Mesendoderm (in vitro differentiated cells): ENCODE results near the gene ELMOD3.

ENCODE experiments used
- DNase-seq: peaks from one replicate; pipeline ENCODE4 v3.0.0; 2013
- H2AK5ac ChIP-seq: 2 replicates; pipeline ENCODE4 v1.6.1; 2013; ENCODE audit warnings: low read length, inconsistent platforms
- H2BK120ac ChIP-seq: 2 replicates; pipeline ENCODE4 v1.6.1; 2013; ENCODE audit warnings: low read depth, mild to moderate bottlenecking, low read length, moderate library complexity, mixed read lengths
- H2BK15ac ChIP-seq: replicated peaks from 2 replicates; pipeline ENCODE4 v1.6.1; 2013; ENCODE audit warnings: low read depth, mild to moderate bottlenecking, moderate library complexity
- H2BK5ac ChIP-seq: 2 replicates; pipeline ENCODE4 v1.6.1; 2013; ENCODE audit warnings: low read length, inconsistent platforms
- H3K18ac ChIP-seq: 2 replicates; pipeline ENCODE4 v1.6.1; 2013; ENCODE audit warnings: mild to moderate bottlenecking, low read length, mixed read lengths
- H3K23ac ChIP-seq: one replicate; pipeline ENCODE4 v1.6.1; 2013; ENCODE audit warnings: low read length
- H3K27ac ChIP-seq: 2 replicates; pipeline ENCODE4 v1.5.1; 2013; ENCODE audit warnings: low read depth, mild to moderate bottlenecking, inconsistent platforms, low read length, moderate library complexity
- H3K27me3 ChIP-seq: 2 replicates; pipeline ENCODE4 v1.6.1; 2013; ENCODE audit warnings: low read length, control low read depth, mild to moderate bottlenecking, inconsistent platforms; ENCODE audit not compliant: insufficient read depth, poor library complexity
- H3K36me3 ChIP-seq: 2 replicates; pipeline ENCODE4 v1.6.1; 2013; ENCODE audit warnings: low read length, inconsistent platforms; ENCODE audit not compliant: control insufficient read depth, insufficient read depth
- H3K4ac ChIP-seq: one replicate; pipeline ENCODE4 v1.6.1; 2013; ENCODE audit warnings: low read depth, mild to moderate bottlenecking, low read length, moderate library complexity
- H3K4me1 ChIP-seq: 2 replicates; pipeline ENCODE4 v1.6.1; 2013; ENCODE audit warnings: low read depth, low read length, inconsistent platforms; ENCODE audit not compliant: control insufficient read depth
- H3K4me2 ChIP-seq: 2 replicates; pipeline ENCODE4 v1.6.1; 2013; ENCODE audit warnings: low read length
- H3K4me3 ChIP-seq: 2 replicates; pipeline ENCODE4 v1.5.1; 2013; ENCODE audit warnings: mild to moderate bottlenecking, low read length
- H3K56ac ChIP-seq: one replicate; pipeline ENCODE4 v1.6.1; 2013; ENCODE audit warnings: low read length
- H3K79me1 ChIP-seq: 2 replicates; pipeline ENCODE4 v1.6.1; 2013; ENCODE audit warnings: low read length, inconsistent platforms
- H3K79me2 ChIP-seq: 2 replicates; pipeline ENCODE4 v1.6.1; 2013; ENCODE audit warnings: mild to moderate bottlenecking, low read length; ENCODE audit not compliant: control insufficient read depth, insufficient read depth
- H3K9ac ChIP-seq: 2 replicates; pipeline ENCODE4 v1.6.1; 2013; ENCODE audit warnings: low read length, inconsistent platforms
- H4K5ac ChIP-seq: one replicate; pipeline ENCODE4 v1.6.1; 2013; ENCODE audit warnings: low read length
- H4K8ac ChIP-seq: one replicate; pipeline ENCODE4 v1.6.1; 2013; ENCODE audit warnings: low read depth, mild to moderate bottlenecking, control low read depth, low read length, moderate library complexity
- WGBS: extraction: QIAGEN DNeasy Blood & Tissue Kit; methylation state at CpG from one replicate; pipeline ENCODE4 v1.1.7; 2013; ENCODE audit warnings: low lambda C conversion rate, missing lambda C conversion rate; ENCODE audit not compliant: insufficient coverage; ENCODE audit errors: extremely low coverage; 5-methylcytosine and 5-hydroxymethylcytosine counted together

The ELMOD3 gene

DNA sequence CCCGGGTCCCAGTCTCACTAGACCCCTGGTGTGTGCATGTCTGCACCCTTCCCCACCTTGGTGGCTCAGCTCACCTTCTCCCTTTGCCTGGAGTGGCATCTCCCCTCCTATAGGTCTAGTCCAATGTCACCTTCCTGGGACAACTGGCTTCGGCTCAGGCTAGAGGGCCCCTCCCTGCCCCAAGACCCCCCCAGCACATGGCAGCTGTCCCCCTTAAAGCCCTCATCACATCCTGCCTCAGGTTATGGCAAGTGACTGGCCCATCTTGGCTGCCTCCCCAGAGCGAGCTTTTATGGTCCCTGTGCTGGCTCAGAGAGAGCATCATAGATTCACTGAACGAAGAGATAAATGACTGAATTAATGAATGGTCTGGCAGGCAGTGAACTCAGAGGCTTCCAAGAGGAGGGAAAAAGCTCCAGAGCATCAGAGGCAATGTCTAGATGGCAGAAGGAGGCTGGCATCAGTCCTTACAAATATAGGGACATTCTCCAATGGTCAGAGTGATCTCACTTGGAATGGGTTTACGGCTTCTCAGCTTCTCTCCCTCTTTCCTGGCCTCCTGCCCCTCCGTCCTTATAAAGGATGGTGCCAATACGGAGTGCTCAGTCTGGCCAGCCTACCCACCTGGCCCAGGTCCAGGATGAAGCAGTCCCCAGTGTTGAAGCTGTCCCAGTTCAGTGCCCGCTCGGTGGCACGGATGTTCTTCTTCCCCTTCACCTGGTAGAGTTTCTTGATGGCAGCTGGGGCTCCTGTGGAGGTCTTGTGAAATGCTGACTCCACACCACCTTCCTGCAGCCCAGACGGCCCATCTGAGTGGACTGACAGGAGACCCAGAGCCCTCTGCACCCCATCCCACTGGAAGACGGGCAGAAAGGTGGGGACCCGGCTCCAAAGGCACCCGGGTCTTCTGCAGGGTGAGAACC lies 46.2 kb downstream of the ELMOD3 start:
- Histone ChIP-seq H3K27me3 (no peaks in the 10 kb centered on the region), H3K4me2 (no peak overlapping the region), H2BK15ac (no peak overlapping the region), H3K18ac (no peak overlapping the region), H3K56ac (no peak overlapping the region), H3K9ac (no peak overlapping the region), H3K27ac (no peak overlapping the region), H4K8ac (no peak overlapping the region), H3K4me1 (no peaks in the 10 kb centered on the region), H3K79me1 (no peaks in the 10 kb centered on the region), H3K4ac (no peak overlapping the region), H3K79me2 (no peaks in the 10 kb centered on the region), H2AK5ac (no peak overlapping the region), H3K4me3 (no peak overlapping the region), H4K5ac (no peak overlapping the region), H2BK120ac (no peak overlapping the region), H2BK5ac (no peak overlapping the region), H3K23ac (no peak overlapping the region), H3K36me3 (no peaks in the 10 kb centered on the region)
- no peak for DNase-seq
- WGBS = no CpG with 5 or more reads among the region's 14 CpGs

DNA sequence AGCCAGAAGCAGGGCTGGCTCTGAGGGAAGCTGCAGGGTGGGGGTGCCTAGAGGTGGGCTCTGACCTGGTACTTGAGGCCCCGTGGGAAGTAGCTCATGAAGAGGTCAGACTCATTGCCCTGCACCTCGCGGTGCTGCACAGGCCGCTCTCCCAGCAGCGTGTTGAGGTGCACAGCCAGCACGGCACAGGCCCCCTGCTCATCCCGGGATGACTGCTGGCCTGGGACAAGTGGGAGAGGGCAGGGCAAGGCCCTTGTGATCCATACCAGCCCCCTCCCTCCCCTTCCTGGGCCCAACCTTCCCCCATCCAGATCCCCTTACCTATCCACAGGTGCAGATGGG lies 46.9 kb downstream of the ELMOD3 start:
- Histone ChIP-seq H2BK15ac (no peak overlapping the region), H3K18ac (no peak overlapping the region), H3K27me3 (no peaks in the 10 kb centered on the region), H3K4ac (no peak overlapping the region), H4K8ac (no peak overlapping the region), H3K9ac (no peak overlapping the region), H3K36me3 (no peaks in the 10 kb centered on the region), H3K79me2 (no peaks in the 10 kb centered on the region), H3K27ac (no peak overlapping the region), H3K4me1 (no peaks in the 10 kb centered on the region), H2BK120ac (no peak overlapping the region), H3K79me1 (no peaks in the 10 kb centered on the region), H4K5ac (no peak overlapping the region), H3K56ac (no peak overlapping the region), H3K4me2 (no peak overlapping the region), H2BK5ac (no peak overlapping the region), H3K4me3 (no peak overlapping the region), H3K23ac (no peak overlapping the region), H2AK5ac (no peak overlapping the region)
- WGBS = no CpG with 5 or more reads among the region's 7 CpGs
- no peak for DNase-seq

DNA sequence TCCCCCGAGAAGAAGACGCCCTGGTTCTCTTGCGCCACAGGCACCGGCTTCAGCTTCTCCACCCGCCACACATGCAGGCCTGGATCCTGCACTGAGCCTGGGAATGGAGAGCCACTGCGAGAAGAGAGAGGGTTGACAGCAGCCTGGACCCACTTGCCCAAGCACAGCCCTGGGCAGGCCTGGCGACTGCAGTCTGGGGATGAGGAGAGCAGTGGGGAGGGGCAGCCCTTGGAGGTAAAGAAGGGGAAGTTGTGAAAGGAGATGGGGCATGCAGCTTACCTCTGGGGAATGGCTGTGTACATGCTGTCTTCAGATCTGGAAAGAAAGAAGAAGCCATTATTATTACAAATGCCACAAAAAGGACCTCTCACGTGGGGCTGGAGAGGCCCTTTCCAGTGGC lies 47.3 kb downstream of the ELMOD3 start:
- Histone ChIP-seq H3K4me3 (no peak overlapping the region), H3K27me3 (no peaks in the 10 kb centered on the region), H2BK120ac (no peak overlapping the region), H3K27ac (no peak overlapping the region), H2BK5ac (no peak overlapping the region), H3K4me2 (no peak overlapping the region), H3K79me1 (no peaks in the 10 kb centered on the region), H4K5ac (no peak overlapping the region), H2BK15ac (no peak overlapping the region), H3K79me2 (no peaks in the 10 kb centered on the region), H3K36me3 (no peaks in the 10 kb centered on the region), H4K8ac (no peak overlapping the region), H3K23ac (no peak overlapping the region), H3K56ac (no peak overlapping the region), H3K4ac (no peak overlapping the region), H3K9ac (no peak overlapping the region), H3K4me1 (no peaks in the 10 kb centered on the region), H2AK5ac (no peak overlapping the region), H3K18ac (no peak overlapping the region)
- WGBS = no CpG with 5 or more reads among the region's 8 CpGs
- no peak for DNase-seq

DNA sequence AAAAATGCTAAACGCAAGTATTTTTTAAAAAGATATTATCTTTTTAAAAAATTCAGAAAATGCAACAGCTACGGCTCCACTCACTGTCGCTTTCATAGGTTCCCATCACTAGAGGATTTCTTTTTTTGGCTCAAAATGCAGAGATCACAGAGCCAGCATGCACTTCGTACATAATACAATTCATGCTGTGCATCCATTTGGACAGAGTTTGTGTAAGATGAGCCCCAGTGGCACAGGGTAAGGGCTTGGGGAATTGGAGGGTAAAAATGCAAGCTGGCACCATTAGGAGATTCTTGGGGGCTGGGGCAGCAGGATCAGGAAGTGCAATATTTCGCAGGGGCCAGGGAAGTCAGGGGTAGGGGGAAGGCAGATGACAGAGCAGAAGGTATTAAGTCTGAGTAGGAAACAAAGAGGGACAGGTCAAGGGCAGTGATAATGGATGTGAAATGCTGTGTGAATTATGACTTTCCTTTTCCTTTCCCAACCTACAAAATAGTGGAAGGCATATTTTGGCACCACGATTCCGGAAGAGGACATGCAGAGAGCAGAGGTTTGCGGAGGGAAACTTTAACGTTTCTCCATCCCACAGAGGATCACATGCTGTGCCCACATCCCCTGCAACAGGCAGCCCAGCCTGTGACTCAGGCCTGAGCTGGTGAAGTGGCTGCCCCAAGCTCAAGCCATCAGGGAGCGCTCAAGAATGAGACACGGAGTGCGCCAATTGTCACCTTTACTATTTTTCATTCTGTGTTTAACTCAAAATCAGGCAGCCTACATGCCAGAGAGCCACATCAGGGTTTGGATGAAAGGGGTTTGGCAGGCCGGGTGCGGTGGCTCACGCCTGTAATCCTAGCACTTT lies 50.9 kb downstream of the ELMOD3 start:
- no peak overlapping the region for H3K27ac ChIP-seq

DNA sequence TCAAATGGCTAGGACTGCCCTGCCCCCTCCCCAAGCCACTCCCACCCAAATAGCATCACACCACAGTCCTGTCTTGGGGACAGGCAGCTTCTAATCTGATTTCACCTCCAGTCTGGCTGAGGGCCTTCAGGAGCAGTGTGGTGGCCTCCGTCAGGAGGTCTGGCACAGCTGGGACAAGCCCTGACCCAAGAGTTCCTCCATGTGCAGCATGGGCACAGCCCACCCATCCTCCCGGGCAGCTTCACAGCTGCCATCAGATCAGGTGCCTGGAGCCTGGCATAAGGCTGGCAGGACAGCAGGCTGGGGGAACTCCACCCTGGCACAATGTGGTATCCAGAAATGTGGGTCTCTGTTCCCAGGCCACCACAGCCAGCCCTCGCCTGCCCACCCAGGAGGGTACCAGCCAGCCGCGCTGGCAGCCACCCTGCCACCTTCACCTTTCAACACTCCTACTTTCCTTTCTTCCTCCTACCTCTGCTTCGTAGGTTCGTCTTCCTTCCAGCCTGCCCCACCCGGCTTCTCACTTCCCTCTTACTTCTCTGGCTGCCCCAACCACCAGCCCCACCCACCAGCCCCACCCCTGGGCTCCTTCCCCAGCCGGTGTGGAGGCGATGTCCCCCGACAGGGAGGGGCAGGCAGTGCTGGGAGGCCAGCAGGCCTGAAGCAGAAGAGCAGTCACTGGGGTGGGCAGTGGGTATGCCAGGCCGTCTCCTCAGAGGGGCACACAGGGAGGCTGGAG lies 55.4 kb downstream of the ELMOD3 start, which contains the start of gene CAPG:
Gene CAPG (minus strand): TSS at position 522 of the 739 bp plus-strand sequence. CDS start 8,221 bp downstream, outside the sequence.
- peaks cover 5% of the 10 kb centered on the region for H3K79me1 ChIP-seq
- H3K4ac ChIP-seq = no peak within 1 kb of the TSS
- H3K27me3 ChIP-seq = no peaks in the 10 kb centered on the region
- H3K9ac ChIP-seq = peak within 1 kb of the TSS; percentile 60
- H3K18ac ChIP-seq = peak within 1 kb of the TSS; percentile 6
- no peak within 1 kb of the TSS for H4K8ac ChIP-seq
- H2BK120ac ChIP-seq = no peak within 1 kb of the TSS
- peak within 1 kb of the TSS; percentile 54 for H2AK5ac ChIP-seq
- no peak within 1 kb of the TSS for H3K27ac ChIP-seq
- peak within 1 kb of the TSS; percentile 9 for H3K4me2 ChIP-seq
- WGBS = no CpG with 5 or more reads among the region's 12 CpGs
- peak within 1 kb of the TSS; percentile 3 for H2BK5ac ChIP-seq
- no peak within 1 kb of the TSS for H3K4me3 ChIP-seq
- no peaks in the 10 kb centered on the region for H3K79me2 ChIP-seq
- H3K23ac ChIP-seq = no peak within 1 kb of the TSS
- peaks cover 13% of the 10 kb centered on the region for H3K4me1 ChIP-seq
- H3K36me3 ChIP-seq = no peaks in the 10 kb centered on the region
- H2BK15ac ChIP-seq = no peak within 1 kb of the TSS
- DNase-seq = peak; percentile 59
- no peak within 1 kb of the TSS for H4K5ac ChIP-seq
- peak within 1 kb of the TSS; percentile 75 for H3K56ac ChIP-seq

More for the DNA sequence above, 50.9 kb downstream of the ELMOD3 start:
- Histone ChIP-seq H2AK5ac (no peak overlapping the region), H2BK5ac (no peak overlapping the region), H3K4ac (no peak overlapping the region), H2BK15ac (no peak overlapping the region), H3K56ac (peak overlapping the region; percentile 2), H4K8ac (no peak overlapping the region), H3K4me1 (peaks cover 11% of the 10 kb centered on the region), H3K18ac (no peak overlapping the region), H3K4me3 (no peak overlapping the region), H3K79me1 (peaks cover 5% of the 10 kb centered on the region), H3K9ac (no peak overlapping the region), H2BK120ac (no peak overlapping the region), H3K27me3 (no peaks in the 10 kb centered on the region), H3K79me2 (no peaks in the 10 kb centered on the region), H3K36me3 (no peaks in the 10 kb centered on the region), H3K4me2 (no peak overlapping the region), H3K23ac (no peak overlapping the region), H4K5ac (no peak overlapping the region)
- no CpG with 5 or more reads among the region's 15 CpGs for WGBS
- DNase-seq = peak; percentile 52
